ENCODE measurements around the gene GIT1. TPM values are rescaled to one million over a fixed set of nuclear protein-coding genes. Genes with fewer than 3 reads are reported as not detected.

Gene GIT1
- total RNA-seq, 1 donor from 2014 or later: 46.7 TPM

DNA sequence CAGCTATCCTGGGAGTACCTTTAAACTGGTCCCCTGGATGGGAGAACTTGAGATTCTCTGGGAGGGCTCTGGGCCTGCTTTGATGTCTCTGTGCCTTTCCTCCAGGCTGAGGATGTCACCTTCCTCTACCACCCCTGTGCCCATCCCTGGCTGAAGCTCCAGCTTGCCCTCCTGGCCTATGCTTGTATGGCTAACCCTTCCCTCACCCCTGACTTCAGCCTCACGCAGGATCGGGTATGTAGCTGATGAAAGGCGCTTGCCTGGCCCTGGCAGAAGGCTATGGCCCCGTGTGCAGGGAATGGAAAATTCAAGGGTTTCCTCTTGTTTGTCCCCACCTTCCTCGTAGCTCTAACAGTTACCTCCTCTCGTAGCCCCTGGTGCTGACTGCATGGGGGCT lies 18.0 kb downstream of the GIT1 start:
- H3K27me3 Mint-ChIP-seq (ENCODE audit: unreplicated experiment): peaks cover 20% of the 10 kb centered on the region
- TF ChIP-seq, protein P1, sequence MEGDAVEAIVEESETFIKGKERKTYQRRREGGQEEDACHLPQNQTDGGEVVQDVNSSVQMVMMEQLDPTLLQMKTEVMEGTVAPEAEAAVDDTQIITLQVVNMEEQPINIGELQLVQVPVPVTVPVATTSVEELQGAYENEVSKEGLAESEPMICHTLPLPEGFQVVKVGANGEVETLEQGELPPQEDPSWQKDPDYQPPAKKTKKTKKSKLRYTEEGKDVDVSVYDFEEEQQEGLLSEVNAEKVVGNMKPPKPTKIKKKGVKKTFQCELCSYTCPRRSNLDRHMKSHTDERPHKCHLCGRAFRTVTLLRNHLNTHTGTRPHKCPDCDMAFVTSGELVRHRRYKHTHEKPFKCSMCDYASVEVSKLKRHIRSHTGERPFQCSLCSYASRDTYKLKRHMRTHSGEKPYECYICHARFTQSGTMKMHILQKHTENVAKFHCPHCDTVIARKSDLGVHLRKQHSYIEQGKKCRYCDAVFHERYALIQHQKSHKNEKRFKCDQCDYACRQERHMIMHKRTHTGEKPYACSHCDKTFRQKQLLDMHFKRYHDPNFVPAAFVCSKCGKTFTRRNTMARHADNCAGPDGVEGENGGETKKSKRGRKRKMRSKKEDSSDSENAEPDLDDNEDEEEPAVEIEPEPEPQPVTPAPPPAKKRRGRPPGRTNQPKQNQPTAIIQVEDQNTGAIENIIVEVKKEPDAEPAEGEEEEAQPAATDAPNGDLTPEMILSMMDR (IDR thresholded peaks at IDR 0.05; ENCODE audit: partially characterized antibody, unreplicated experiment): no peak
- no peak for DNase-seq
- H3K4me1 Mint-ChIP-seq (ENCODE audit: low read depth, unreplicated experiment): peaks cover 7% of the 10 kb centered on the region
- H3K9me3 Mint-ChIP-seq (ENCODE audit: unreplicated experiment): no peaks in the 10 kb centered on the region
- no peak overlapping the region for H3K27ac Mint-ChIP-seq (ENCODE audit: unreplicated experiment)
- no peak overlapping the region for H3K4me3 Mint-ChIP-seq (ENCODE audit: unreplicated experiment)
- no peaks in the 10 kb centered on the region for H3K36me3 Mint-ChIP-seq (ENCODE audit: unreplicated experiment)

DNA sequence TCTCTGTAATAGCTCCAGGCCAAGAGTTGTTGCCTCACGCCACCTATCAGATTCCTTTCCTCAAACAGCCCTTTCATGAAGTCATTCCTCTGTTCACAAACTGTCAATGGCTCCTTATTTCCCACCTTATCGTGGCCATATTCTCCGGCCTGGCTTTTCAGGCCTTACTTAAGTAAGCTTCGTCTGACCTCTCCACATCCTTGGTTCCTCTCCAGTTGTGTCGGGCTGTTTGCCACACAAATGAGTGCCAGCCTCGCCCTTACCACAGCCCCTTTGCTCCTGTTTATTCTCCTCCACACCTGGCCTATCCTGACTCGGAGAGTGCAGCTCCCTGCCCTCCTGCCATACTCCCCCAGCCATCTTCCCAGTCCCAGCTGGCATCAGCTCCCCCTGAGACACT lies 18.9 kb downstream of the GIT1 start:
- Mint-ChIP-seq H3K4me3 (ENCODE audit: unreplicated experiment) (peak overlapping the region; percentile 31), H3K27me3 (ENCODE audit: unreplicated experiment) (peaks cover 20% of the 10 kb centered on the region), H3K4me1 (ENCODE audit: low read depth, unreplicated experiment) (peaks cover 7% of the 10 kb centered on the region), H3K9me3 (ENCODE audit: unreplicated experiment) (no peaks in the 10 kb centered on the region), H3K36me3 (ENCODE audit: unreplicated experiment) (no peaks in the 10 kb centered on the region), H3K27ac (ENCODE audit: unreplicated experiment) (no peak overlapping the region)
- DNase-seq: no peak
- TF ChIP-seq, protein P1 (IDR thresholded peaks at IDR 0.05; ENCODE audit: partially characterized antibody, unreplicated experiment): no peak

DNA sequence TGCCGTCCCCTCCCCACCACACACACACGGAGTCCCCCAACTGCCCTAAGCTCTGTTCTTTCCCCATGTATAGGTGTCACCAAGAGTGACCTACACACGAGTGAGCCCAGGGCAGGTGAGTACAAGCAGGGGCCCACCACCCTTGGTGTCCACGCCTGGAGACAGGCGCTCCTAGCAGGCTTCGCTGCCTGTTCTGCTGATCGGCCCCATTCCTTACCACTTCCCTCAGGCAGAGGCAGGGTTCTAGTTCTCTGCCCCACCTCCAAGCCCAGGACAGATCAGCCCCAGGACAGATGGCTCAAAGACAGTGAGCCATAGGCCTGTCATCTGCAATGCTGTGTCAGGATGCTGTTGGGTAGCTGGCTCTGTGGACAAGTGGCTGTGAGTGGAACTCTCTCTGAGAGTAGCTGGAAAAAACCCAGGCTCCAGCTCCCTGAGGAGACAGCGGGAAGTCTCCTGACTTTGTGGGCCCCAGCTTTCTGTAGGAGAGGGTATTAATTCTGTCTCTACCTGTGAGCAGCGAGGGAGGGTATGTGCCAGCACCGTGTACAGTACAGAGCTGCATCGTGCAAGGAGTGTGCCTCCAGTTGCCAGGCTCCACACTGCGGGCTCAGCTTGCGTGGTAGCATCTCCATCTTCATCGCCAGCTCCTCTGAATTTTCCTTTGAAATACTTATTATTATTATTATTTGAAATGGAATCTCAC lies 20.1 kb downstream of the GIT1 start:
- no peak for DNase-seq
- peaks cover 7% of the 10 kb centered on the region for H3K4me1 Mint-ChIP-seq (ENCODE audit: low read depth, unreplicated experiment)
- H3K9me3 Mint-ChIP-seq (ENCODE audit: unreplicated experiment): no peaks in the 10 kb centered on the region
- peaks cover 20% of the 10 kb centered on the region for H3K27me3 Mint-ChIP-seq (ENCODE audit: unreplicated experiment)
- no peak overlapping the region for H3K27ac Mint-ChIP-seq (ENCODE audit: unreplicated experiment)
- TF ChIP-seq, protein P1 (IDR thresholded peaks at IDR 0.05; ENCODE audit: partially characterized antibody, unreplicated experiment): no peak
- no peaks in the 10 kb centered on the region for H3K36me3 Mint-ChIP-seq (ENCODE audit: unreplicated experiment)
- H3K4me3 Mint-ChIP-seq (ENCODE audit: unreplicated experiment): peak overlapping the region; percentile 79

DNA sequence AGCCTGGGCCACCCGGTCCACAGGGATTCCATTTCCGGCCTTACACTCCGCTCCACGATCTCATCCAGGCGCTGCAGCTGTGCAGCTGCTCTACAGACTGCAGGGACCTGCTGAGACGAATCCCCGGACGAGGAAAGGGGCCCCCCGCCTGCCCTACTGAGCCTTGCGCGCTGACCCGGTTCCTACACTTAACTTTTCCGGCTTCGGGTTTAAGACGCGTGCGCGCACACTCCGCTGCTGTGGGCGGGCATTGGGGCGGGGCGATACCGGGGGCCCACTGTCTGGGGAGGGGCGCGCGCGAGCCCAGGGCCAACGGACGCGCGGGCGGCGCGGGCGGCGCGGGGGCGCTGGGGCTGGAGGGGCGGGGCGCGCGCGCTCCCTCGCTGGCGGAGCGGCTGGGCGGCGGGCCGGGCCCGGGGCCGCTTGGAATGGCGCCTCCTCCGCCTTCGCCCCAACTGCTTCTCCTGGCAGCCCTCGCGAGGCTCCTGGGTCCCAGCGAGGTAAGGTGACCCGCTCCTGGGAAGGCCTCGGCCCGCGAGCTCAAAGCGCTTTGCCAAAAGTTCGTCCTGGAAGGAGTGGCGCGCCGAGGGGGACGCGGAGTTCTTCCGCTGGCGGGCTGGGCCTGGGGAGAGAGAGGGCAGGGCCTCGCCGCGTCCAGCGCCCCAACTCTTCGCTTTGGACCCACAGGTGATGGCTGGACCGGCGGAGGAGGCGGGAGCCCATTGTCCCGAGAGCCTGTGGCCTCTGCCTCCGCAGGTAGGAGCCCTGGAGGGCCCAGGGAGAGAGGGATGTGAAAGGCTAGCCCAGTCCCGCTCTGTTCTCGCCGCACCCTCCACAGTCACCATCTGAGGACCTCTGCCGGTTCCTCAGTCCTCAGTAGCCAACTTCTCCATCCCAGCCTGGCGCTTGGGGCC lies 20.9 kb downstream of the GIT1 start, which contains the start of gene TP53I13:
TSS of gene TP53I13 (plus strand) at position 371 of the 914 bp plus-strand sequence. CDS start at position 429, 58 bp downstream.
- peak; percentile 56 for DNase-seq
- TF ChIP-seq, protein P1 (IDR thresholded peaks at IDR 0.05; ENCODE audit: partially characterized antibody, unreplicated experiment): no peak
- H3K4me1 Mint-ChIP-seq (ENCODE audit: low read depth, unreplicated experiment): peaks cover 11% of the 10 kb centered on the region
- H3K36me3 Mint-ChIP-seq (ENCODE audit: unreplicated experiment): no peaks in the 10 kb centered on the region
- H3K27ac Mint-ChIP-seq (ENCODE audit: unreplicated experiment): peak within 1 kb of the TSS; percentile 38
- peaks cover 18% of the 10 kb centered on the region for H3K27me3 Mint-ChIP-seq (ENCODE audit: unreplicated experiment)
- peak within 1 kb of the TSS; percentile 89 for H3K4me3 Mint-ChIP-seq (ENCODE audit: unreplicated experiment)
- H3K9me3 Mint-ChIP-seq (ENCODE audit: unreplicated experiment): no peaks in the 10 kb centered on the region
